ENCODE data around the gene RADIL.

RADIL gene

DNA sequence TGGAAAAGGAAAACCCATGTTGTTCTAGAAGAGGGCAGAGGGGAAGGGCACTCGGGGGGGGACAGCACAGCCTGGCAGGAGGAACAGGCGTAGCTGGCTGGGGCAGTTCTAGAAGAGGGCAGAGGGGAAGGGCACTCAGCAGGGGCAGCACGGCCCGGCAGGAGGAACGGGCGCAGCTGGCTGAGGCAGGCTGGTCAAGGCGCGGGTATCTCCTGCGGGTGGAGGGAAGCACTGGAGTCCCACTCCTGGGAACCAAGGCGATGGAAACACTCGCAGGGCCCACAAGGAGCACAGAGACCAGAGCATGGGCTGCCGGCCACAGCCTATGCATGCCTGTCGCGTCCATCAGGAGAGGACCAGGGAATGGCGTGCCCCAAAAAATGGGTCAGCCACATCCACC, 58.4 kb downstream of the RADIL start:
- H3K36me3 ChIP-seq (replicated peaks): no peaks in the 10 kb centered on the region
- in situ Hi-C loops (cut with HindIII; ENCODE audit: low pct_ligation_motif_present, low sequenced_read_pairs): no loop called here
- H3K27ac ChIP-seq: no peak overlapping the region
- no peaks in the 10 kb centered on the region for H3K27me3 ChIP-seq (replicated peaks)
- H3K4me3 ChIP-seq (ENCODE audit: low read depth, low read length): no peak overlapping the region
- DNase-seq: no peak
- TF ChIP-seq, protein P1, sequence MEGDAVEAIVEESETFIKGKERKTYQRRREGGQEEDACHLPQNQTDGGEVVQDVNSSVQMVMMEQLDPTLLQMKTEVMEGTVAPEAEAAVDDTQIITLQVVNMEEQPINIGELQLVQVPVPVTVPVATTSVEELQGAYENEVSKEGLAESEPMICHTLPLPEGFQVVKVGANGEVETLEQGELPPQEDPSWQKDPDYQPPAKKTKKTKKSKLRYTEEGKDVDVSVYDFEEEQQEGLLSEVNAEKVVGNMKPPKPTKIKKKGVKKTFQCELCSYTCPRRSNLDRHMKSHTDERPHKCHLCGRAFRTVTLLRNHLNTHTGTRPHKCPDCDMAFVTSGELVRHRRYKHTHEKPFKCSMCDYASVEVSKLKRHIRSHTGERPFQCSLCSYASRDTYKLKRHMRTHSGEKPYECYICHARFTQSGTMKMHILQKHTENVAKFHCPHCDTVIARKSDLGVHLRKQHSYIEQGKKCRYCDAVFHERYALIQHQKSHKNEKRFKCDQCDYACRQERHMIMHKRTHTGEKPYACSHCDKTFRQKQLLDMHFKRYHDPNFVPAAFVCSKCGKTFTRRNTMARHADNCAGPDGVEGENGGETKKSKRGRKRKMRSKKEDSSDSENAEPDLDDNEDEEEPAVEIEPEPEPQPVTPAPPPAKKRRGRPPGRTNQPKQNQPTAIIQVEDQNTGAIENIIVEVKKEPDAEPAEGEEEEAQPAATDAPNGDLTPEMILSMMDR (IDR thresholded peaks at IDR 0.05; ENCODE audit: low read depth, low read length, missing control alignments): no peak

DNA sequence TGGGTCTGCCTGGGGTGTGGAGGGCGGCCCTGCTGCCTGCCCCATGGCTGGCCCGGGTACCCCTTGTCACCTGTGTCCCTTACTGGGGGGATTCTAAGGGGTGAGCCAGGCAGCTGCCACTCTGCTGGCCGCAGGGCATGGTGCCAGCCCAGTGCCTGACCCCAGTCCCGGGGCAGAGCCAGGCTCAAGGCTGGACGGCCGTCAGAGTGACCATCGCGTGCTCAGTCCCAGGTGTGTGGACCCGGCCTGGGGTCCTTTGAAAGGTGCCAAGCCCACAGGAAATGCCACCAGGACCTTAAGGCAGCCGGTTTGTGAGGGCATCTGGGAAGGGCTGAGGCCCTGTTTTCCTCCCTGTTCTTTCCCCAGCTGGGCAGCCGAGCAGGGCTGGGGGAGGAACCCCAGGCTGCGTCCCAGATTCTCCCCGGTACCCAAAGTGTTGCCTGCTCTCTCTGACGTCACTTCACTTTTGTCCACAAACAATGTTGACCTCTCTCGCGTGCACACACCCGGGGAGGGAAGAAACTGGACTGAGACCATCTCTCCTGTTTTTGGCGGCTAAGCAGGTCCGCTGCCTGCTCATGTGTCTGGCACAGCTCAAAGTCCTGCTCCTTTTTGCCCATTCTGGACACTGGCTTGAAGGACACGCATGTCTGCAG, 59.3 kb downstream of the RADIL start:
- Histone ChIP-seq H3K4me3 (ENCODE audit: low read depth, low read length) (no peak overlapping the region), H3K36me3 (replicated peaks) (no peaks in the 10 kb centered on the region), H3K27me3 (replicated peaks) (no peaks in the 10 kb centered on the region), H3K27ac (no peak overlapping the region)
- DNase-seq: no peak
- TF ChIP-seq, protein P1 (IDR thresholded peaks at IDR 0.05; ENCODE audit: low read depth, low read length, missing control alignments): no peak
- in situ Hi-C loops (cut with HindIII; ENCODE audit: low pct_ligation_motif_present, low sequenced_read_pairs): no loop called here

DNA sequence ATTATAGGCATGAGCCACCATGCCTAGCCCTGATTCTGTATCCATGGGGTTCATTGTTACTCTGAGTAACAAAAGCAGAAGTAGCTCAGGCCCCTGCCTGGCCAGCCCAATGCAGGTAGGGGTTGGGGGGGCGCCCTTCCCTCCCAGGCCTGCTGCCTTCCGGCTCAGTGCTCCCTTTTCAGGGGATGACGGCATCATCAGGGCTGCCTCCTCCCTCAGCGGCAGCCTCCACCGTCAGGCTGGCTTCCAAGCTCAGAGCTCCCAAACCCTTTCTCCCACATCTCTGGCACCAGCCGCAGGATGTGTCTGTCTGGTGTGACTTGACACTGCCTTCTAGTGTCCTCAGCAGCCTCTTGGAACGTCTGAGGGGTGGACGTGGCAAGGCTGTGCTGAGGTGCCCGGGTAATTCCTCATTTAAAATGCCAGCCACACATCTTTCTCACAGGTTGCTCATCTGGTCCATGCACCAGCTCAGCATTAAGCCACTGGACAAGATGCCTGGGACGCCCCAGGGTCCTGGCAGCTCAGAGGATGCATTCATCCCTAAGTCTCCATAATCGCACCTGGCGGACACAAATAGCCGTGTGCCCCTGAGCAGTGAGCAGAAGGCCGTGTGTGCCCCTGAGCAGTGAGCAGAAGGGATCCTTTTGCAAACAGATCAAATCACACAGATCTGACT, 59.9 kb downstream of the RADIL start:
- H3K27ac ChIP-seq: no peak overlapping the region

DNA sequence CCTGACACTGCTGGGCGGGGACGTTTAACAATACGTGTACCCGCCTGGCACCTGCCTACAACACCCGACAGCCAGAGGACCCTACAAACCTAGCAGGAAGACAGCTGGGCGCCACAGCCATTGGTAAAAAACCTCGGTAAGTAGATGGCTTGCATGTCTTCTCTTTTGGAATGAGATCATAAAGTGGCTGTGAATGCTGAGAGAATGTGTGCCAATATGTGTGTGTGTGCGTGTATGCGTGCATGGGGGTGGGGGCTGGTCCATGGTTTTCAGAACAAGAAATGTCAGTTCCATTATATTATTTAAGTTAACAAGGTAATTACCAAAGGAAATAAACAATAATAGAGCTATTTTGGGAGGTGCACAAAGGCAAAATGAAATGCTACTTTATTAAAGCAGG, 60.8 kb downstream of the RADIL start:
- Histone ChIP-seq H3K36me3 (replicated peaks) (no peaks in the 10 kb centered on the region), H3K27ac (no peak overlapping the region), H3K4me3 (ENCODE audit: low read depth, low read length) (no peak overlapping the region), H3K27me3 (replicated peaks) (no peaks in the 10 kb centered on the region)
- in situ Hi-C loops (cut with HindIII; ENCODE audit: low pct_ligation_motif_present, low sequenced_read_pairs): no loop called here
- DNase-seq: no peak
- TF ChIP-seq, protein P1 (IDR thresholded peaks at IDR 0.05; ENCODE audit: low read depth, low read length, missing control alignments): no peak

More for the DNA sequence above, 59.9 kb downstream of the RADIL start:
- Histone ChIP-seq H3K27me3 (replicated peaks) (no peaks in the 10 kb centered on the region), H3K4me3 (ENCODE audit: low read depth, low read length) (no peak overlapping the region), H3K36me3 (replicated peaks) (no peaks in the 10 kb centered on the region)
- TF ChIP-seq, protein P1 (IDR thresholded peaks at IDR 0.05; ENCODE audit: low read depth, low read length, missing control alignments): no peak
- DNase-seq: no peak
- in situ Hi-C loops (cut with HindIII; ENCODE audit: low pct_ligation_motif_present, low sequenced_read_pairs): no loop called here

DNA sequence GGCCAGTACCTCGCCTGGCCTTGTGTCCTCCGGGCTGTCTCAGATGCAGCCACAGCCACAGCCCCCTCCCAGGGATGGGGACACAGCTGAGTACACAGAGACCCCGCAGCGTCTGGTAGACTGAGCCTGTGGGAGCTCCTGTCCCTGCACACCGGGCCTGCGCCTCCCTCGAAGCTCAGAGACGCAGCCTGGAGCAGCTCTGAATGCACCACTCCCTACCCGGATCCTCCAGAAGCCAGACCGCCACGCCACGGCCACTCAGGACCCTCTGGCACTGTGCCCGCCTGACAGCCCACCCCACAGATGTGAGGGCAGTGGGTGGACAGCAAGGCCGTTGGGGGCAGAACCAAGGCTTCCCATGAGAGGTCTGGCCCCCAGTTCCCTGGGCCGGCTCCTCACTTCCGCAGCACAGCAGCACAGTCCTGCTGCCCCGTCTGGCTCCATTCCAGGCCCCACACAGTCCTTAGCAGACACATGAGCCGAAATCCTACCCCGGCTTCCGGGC, 62.5 kb downstream of the RADIL start:
- in situ Hi-C loops (cut with HindIII; ENCODE audit: low pct_ligation_motif_present, low sequenced_read_pairs): no loop called here
- no peak overlapping the region for H3K27ac ChIP-seq
- TF ChIP-seq, protein P1 (IDR thresholded peaks at IDR 0.05; ENCODE audit: low read depth, low read length, missing control alignments): no peak
- no peak for DNase-seq
- H3K36me3 ChIP-seq (replicated peaks): no peaks in the 10 kb centered on the region
- H3K27me3 ChIP-seq (replicated peaks): no peaks in the 10 kb centered on the region
- H3K4me3 ChIP-seq (ENCODE audit: low read depth, low read length): no peak overlapping the region

Measured in brain microvascular endothelial cell (primary cell).